BE2C (cell line): ENCODE measurements around the gene ZBTB47.

Experiments
- DNase-seq: peaks from one replicate; pipeline ENCODE4 v3.0.0-alpha.2; 2020
- H3K27me3 ChIP-seq: fragments of 250-450 bp; sonication (Bioruptor Pico); 2 replicates; pipeline ENCODE4 v1.5.1; 2020; ENCODE audit warnings: mild to moderate bottlenecking
- H3K36me3 ChIP-seq: fragments of 250-450 bp; sonication (Bioruptor Pico); 2 replicates; pipeline ENCODE4 v1.5.1; 2020; ENCODE audit warnings: mild to moderate bottlenecking
- H3K4me1 ChIP-seq: fragments of 250-450 bp; sonication (Bioruptor Pico); 2 replicates; pipeline ENCODE4 v1.5.1; 2020
- H3K4me3 ChIP-seq: 2 replicates; pipeline ENCODE4 v1.5.1; 2011; ENCODE audit warnings: low read depth, low read length
- H3K9me3 ChIP-seq: fragments of 250-450 bp; sonication (Bioruptor Pico); 2 replicates; pipeline ENCODE4 v1.5.1; 2020
- CTCF ChIP-seq: IDR thresholded peaks from 2 replicates; pipeline ENCODE4 v1.5.1; 2012; ENCODE audit warnings: mild to moderate bottlenecking, low read depth, low read length

The ZBTB47 gene

GRCh38 chr3:42707620-42708355, 54.3 kb downstream of the ZBTB47 start:
- no peaks in the 10 kb centered on the region for H3K9me3 ChIP-seq
- DNase-seq = no peak
- no peaks in the 10 kb centered on the region for H3K36me3 ChIP-seq
- no peaks in the 10 kb centered on the region for H3K27me3 ChIP-seq
- no peaks in the 10 kb centered on the region for H3K4me1 ChIP-seq
- no peak overlapping the region for H3K4me3 ChIP-seq
- TF ChIP-seq CTCF = no peak

- no peak overlapping the region for H3K4me3 ChIP-seq
- H3K4me1 ChIP-seq = no peaks in the 10 kb centered on the region
- TF ChIP-seq CTCF = no peak
- no peaks in the 10 kb centered on the region for H3K9me3 ChIP-seq
- no peaks in the 10 kb centered on the region for H3K36me3 ChIP-seq
- H3K27me3 ChIP-seq = no peaks in the 10 kb centered on the region
- DNase-seq = no peak
Observed at GRCh38 chr3:42708611-42709151, 55.2 kb downstream of the ZBTB47 start.

GRCh38 chr3:42709621-42710020, 56.1 kb downstream of the ZBTB47 start:
- DNase-seq = no peak
- Histone ChIP-seq H3K27me3 (no peaks in the 10 kb centered on the region), H3K4me1 (no peaks in the 10 kb centered on the region), H3K4me3 (no peak overlapping the region), H3K9me3 (no peaks in the 10 kb centered on the region), H3K36me3 (no peaks in the 10 kb centered on the region)
- no peak for TF ChIP-seq CTCF

- Histone ChIP-seq H3K4me3 (no peak overlapping the region), H3K27me3 (no peaks in the 10 kb centered on the region), H3K9me3 (no peaks in the 10 kb centered on the region), H3K4me1 (no peaks in the 10 kb centered on the region), H3K36me3 (no peaks in the 10 kb centered on the region)
- DNase-seq = no peak
- no peak for TF ChIP-seq CTCF
Observed at GRCh38 chr3:42710323-42711021, 57.0 kb downstream of the ZBTB47 start.

GRCh38 chr3:42711491-42712343, 58.2 kb downstream of the ZBTB47 start:
- Histone ChIP-seq H3K27me3 (no peaks in the 10 kb centered on the region), H3K36me3 (no peaks in the 10 kb centered on the region), H3K4me3 (no peak overlapping the region), H3K4me1 (no peaks in the 10 kb centered on the region), H3K9me3 (no peaks in the 10 kb centered on the region)
- TF ChIP-seq CTCF = no peak
- no peak for DNase-seq
